COR-L47 (cell line): ENCODE data around the gene ZNF19.
A peak's percentile ranks its signal among the peaks of the same experiment; 100 is the strongest.

ENCODE experiments used
- DNase-seq: peaks from one replicate; lab custom pipeline; 2025; lab: John Stamatoyannopoulos, UW

Gene ZNF19

GRCh38 chr16:71441348-71442050 lies 47.6 kb downstream of the ZNF19 start:
- no peak for DNase-seq

- DNase-seq: no peak
Observed at GRCh38 chr16:71440669-71441347, 48.3 kb downstream of the ZNF19 start.

- no peak for DNase-seq
Observed at GRCh38 chr16:71439523-71439922, 49.6 kb downstream of the ZNF19 start.

GRCh38 chr16:71436473-71436872 lies 52.7 kb downstream of the ZNF19 start:
- DNase-seq: no peak

GRCh38 chr16:71432906-71433305 lies 56.2 kb downstream of the ZNF19 start:
- no peak for DNase-seq

GRCh38 chr16:71431991-71432390 lies 57.1 kb downstream of the ZNF19 start:
- DNase-seq: no peak

GRCh38 chr16:71431176-71431575 lies 57.9 kb downstream of the ZNF19 start:
- no peak for DNase-seq

- DNase-seq: no peak
Observed at GRCh38 chr16:71430744-71431143, 58.4 kb downstream of the ZNF19 start.

GRCh38 chr16:71429581-71429980 lies 59.5 kb downstream of the ZNF19 start:
- no peak for DNase-seq

- DNase-seq: no peak
Observed at GRCh38 chr16:71428883-71429282, 60.2 kb downstream of the ZNF19 start.

- DNase-seq: no peak
Observed at GRCh38 chr16:71428385-71428784, 60.7 kb downstream of the ZNF19 start.

- no peak for DNase-seq
Observed at GRCh38 chr16:71426880-71427615, 62.1 kb downstream of the ZNF19 start.

- DNase-seq: peak; percentile 34
Observed at GRCh38 chr16:71426069-71426879, 62.9 kb downstream of the ZNF19 start.

- DNase-seq: no peak
Observed at GRCh38 chr16:71425746-71426068, 63.4 kb downstream of the ZNF19 start.

GRCh38 chr16:71424626-71425025 lies 64.5 kb downstream of the ZNF19 start:
- DNase-seq: no peak

- no peak for DNase-seq
Observed at GRCh38 chr16:71423865-71424264, 65.3 kb downstream of the ZNF19 start.
